ENCODE results near the gene IRGM. TPM values are rescaled to one million over a fixed set of nuclear protein-coding genes. Genes with fewer than 3 reads are reported as not detected.
A peak's percentile ranks its signal among the peaks of the same experiment; 100 is the strongest.
"Not testable (repeated sequence)": the region's sequence is repeated elsewhere in the genome, so short reads cannot be mapped to it uniquely, and the experiment has no call there.

IRGM gene, protein sequence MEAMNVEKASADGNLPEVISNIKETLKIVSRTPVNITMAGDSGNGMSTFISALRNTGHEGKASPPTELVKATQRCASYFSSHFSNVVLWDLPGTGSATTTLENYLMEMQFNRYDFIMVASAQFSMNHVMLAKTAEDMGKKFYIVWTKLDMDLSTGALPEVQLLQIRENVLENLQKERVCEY
- under 1 TPM in 1 of 6 donors, not detected in 5; 0.09 TPM for total RNA-seq
- under 1 TPM in 1 of 2 donors, not detected in 1; 0.07 TPM for polyA plus RNA-seq

GRCh38 chr5:150846308-150846653 is at the start of gene IRGM:
Gene IRGM, plus strand, starts transcription at chr5:150846521. Its CDS starts 1,603 bp downstream, at chr5:150848124.
- ATAC-seq, H3K4me3 ChIP-seq, FAIRE-seq, DNase-seq, H3K36me3 ChIP-seq, H3K9me3 ChIP-seq, H3K4me1 ChIP-seq, H3K27me3 ChIP-seq, H3K27ac ChIP-seq: not testable (repeated sequence)
- intact Hi-C loops (cut with DNase I) = loop anchor here in 2 of 3 donors (5.0 to 10.0 kb wide), 5 partner anchors 51 to 391 kb away; partner anchors contain the start of gene RBM22 (in 1 of the 2)
- WGBS, 2 donors = 69 to 75% methylated on average over 3 of the region's 3 CpGs

DNA sequence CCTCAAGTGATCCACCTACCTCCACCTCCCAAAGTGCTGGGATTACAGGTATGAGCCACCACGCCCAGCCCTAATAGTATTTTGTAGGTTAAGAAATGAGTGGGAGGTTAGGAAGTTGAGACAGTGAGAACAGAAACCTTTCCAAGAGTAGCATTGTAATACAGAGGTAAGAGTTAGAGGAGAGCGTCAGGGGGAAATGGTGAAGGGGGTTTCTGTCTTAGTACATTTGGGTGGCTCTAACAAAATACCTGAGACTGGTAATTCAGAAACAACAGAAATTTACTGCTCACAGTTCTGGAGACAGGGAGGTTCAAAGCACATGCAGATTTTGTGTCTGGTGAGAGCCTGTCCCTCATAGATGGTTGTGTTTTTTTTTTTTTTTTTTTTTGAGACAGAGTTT is 48.9 kb upstream of the IRGM start:
- DNase-seq = no peak
- H3K4me3 ChIP-seq = no peak overlapping the region
- H3K4me1 ChIP-seq = peaks cover 0 to 4% (median 0%) of the 10 kb centered on the region in 3 donors
- H3K27me3 ChIP-seq = no peaks in the 10 kb centered on the region
- intact Hi-C loops (cut with DNase I) = loop anchor here in 1 of 3 donors (10.0 kb wide), 1 partner anchor 47 kb away; the partner anchor contains the start of gene IRGM
- no peaks in the 10 kb centered on the region for H3K9me3 ChIP-seq
- peaks cover 0 to 17% (median 0%) of the 10 kb centered on the region in 3 donors for H3K36me3 ChIP-seq
- 96 to 97% methylated on average over 2 of the region's 2 CpGs for WGBS, 2 donors
- no peak for FAIRE-seq
- ATAC-seq = no peak
- TF ChIP-seq CTCF (IDR thresholded peaks at IDR 0.05) = no peak
- no peak overlapping the region for H3K27ac ChIP-seq

DNA sequence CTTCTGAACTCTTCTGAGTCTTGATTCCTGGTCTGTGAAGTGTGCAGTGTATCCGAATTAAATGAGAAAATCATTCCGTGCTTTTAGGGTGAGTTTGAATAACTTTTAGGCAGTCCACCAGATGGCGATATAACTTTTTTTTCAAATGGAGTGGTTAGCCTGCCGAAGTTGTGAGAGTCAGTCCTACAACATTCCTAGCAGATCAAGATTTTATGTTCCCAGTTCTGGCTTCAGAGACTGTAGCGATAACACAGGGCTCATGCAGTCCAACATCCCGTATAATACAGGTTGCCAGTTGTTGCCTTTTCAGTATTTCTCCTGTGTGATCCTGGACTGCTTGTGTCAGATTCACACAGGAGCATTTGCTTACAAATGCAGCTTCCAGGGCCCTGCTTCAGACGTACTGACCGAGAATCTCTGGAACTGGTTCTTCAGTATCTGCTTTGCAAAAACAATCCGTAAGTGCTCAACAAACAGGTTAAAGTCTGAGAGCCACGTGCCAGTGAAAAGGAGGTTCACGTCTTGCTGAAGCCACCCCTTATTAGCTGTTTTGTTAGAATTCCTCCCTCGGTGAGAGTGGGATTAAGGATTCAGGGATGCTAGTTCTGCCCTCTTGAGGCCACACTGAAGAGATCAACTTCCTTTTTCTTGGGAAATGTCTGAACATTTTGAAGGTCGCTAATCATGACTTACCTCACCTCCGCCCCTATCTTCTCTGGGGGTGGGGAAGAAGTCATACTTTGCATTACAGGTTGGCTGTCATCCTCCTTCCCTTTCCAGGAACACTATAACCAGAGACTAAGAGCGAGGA is 45.0 kb upstream of the IRGM start:
- Histone ChIP-seq H3K27me3 (no peaks in the 10 kb centered on the region), H3K9me3 (no peaks in the 10 kb centered on the region), H3K27ac (peak overlapping the region in 1 of 4 donors; percentile 30), H3K4me1 (no peaks in the 10 kb centered on the region), H3K36me3 (peaks cover 0 to 6% (median 0%) of the 10 kb centered on the region in 3 donors), H3K4me3 (peak overlapping the region in 3 of 4 donors; percentile 14 to 40 (median 26))
- ATAC-seq (peak; percentile 81 to 96 (median 94)), DNase-seq (peak in 2 of 6 donors; percentile 34 to 40), FAIRE-seq (peak; percentile 81)
- TF ChIP-seq CTCF (IDR thresholded peaks at IDR 0.05) = peak; percentile 11 to 51 (median 34)
- intact Hi-C loops (cut with DNase I) = no loop called here
- 5 to 6% methylated on average over 15 of the region's 15 CpGs for WGBS, 2 donors

DNA sequence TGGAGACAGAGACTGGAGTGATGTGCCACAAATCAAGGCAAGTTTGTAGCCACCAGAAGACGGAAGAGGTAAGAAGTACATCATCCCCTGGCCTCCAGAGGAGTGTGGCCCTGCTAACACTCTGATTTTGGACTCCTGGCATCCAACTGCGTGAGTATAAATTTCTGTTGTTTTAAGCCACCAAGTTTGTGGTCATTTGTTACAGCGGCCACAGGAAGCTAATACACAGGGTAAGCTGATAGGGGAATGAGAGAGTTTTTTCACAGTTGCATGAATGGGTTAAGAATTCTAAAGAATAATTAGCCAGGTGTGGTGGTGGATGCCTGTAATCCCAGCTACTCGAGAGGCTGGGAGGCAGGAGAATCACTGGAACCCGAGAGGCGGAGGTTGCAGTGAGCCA is 41.9 kb upstream of the IRGM start:
- TF ChIP-seq CTCF (IDR thresholded peaks at IDR 0.05) = no peak
- H3K27me3 ChIP-seq = no peaks in the 10 kb centered on the region
- ATAC-seq (no peak), FAIRE-seq (no peak), DNase-seq (no peak)
- 95 to 99% methylated on average over 6 of the region's 6 CpGs for WGBS, 2 donors
- H3K36me3 ChIP-seq = no peaks in the 10 kb centered on the region
- intact Hi-C loops (cut with DNase I) = no loop called here
- no peaks in the 10 kb centered on the region for H3K9me3 ChIP-seq
- H3K27ac ChIP-seq = no peak overlapping the region
- H3K4me1 ChIP-seq = no peaks in the 10 kb centered on the region
- H3K4me3 ChIP-seq = no peak overlapping the region

DNA sequence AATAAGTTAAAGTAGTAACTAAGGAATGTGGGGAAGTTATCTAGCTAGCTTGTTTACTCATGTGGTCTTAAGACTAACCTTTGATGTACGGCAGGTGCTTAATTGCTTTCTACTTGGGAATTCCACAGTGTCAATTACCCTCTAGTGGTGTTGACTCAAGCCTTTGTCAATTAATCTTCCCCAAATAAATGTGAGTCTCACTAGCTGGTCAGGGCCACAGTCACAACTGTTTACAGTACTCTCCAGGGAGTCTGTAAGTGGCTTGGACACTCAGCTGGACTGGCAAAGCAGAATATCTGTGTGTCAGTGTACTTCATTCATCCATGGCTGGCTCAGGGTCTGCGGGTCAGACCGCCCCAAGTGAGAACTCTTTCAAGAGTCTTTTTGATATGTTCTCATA is 37.0 kb upstream of the IRGM start:
- H3K27ac ChIP-seq = no peak overlapping the region
- 81 to 87% methylated on average over 3 of the region's 3 CpGs for WGBS, 2 donors
- no peak for TF ChIP-seq CTCF (IDR thresholded peaks at IDR 0.05)
- intact Hi-C loops (cut with DNase I) = no loop called here
- no peaks in the 10 kb centered on the region for H3K4me1 ChIP-seq
- DNase-seq = no peak
- no peak for FAIRE-seq
- no peaks in the 10 kb centered on the region for H3K9me3 ChIP-seq
- no peaks in the 10 kb centered on the region for H3K36me3 ChIP-seq
- H3K4me3 ChIP-seq = no peak overlapping the region
- ATAC-seq = no peak
- no peaks in the 10 kb centered on the region for H3K27me3 ChIP-seq

Data from pancreas (tissue), 10 donors.